Uterus (tissue), 4 donors: ENCODE measurements around the gene PPP6R2. TPM values are rescaled to one million over a fixed set of nuclear protein-coding genes. Genes with fewer than 3 reads are reported as not detected.

Experiments
- DNase-seq, 2 donors: peaks; one replicate each; pipeline ENCODE4 v3.0.0-alpha.2; 2019 to 2020
- H3K27ac ChIP-seq, 2 donors: fragments of 200-600 bp; sonication (generic); 1 replicate in 1 of 2; 2 replicates in 1 of 2; pipeline ENCODE4 v1.5.1; 2016 to 2018
- H3K27me3 ChIP-seq, 2 donors: fragments of 200-600 bp; sonication (generic); one replicate each; pipeline ENCODE4 v1.5.1; 2018 to 2019; ENCODE audit warnings: control low read depth in 1 of 2
- H3K36me3 ChIP-seq, 2 donors: fragments of 200-600 bp; sonication (generic); one replicate each; pipeline ENCODE4 v1.5.1; 2019; ENCODE audit warnings: control low read depth in 1 of 2
- H3K4me1 ChIP-seq, 2 donors: fragments of 200-600 bp; sonication (generic); one replicate each; pipeline ENCODE4 v1.5.1; 2018 to 2019; ENCODE audit warnings: control low read depth in 1 of 2
- H3K4me3 ChIP-seq, 2 donors: fragments of 200-600 bp; sonication (generic); 1 replicate in 1 of 2; 2 replicates in 1 of 2; pipeline ENCODE4 v1.5.1; 2018 to 2019; ENCODE audit warnings: mild to moderate bottlenecking in 1 of 2
- H3K9me3 ChIP-seq, 2 donors: fragments of 200-600 bp; sonication (generic); one replicate each; pipeline ENCODE4 v1.5.1; 2019; ENCODE audit warnings: control low read depth in 1 of 2
- CTCF ChIP-seq, 4 experiments: fragments of 200-600 bp in 2 of 4; fragments of 450-650 bp in 2 of 4; sonication (generic) in 2 of 4; IDR thresholded peaks; one replicate each; pipeline ENCODE4 v1.5.1; 2016 to 2019; ENCODE audit warnings: antibody characterized with exemption in 4 of 4, mild to moderate bottlenecking in 2 of 4, moderate library complexity in 1 of 4
- POLR2A ChIP-seq, 2 donors: fragments of 450-650 bp; IDR thresholded peaks; one replicate each; pipeline ENCODE4 v1.6.1; 2016; ENCODE audit warnings: antibody characterized with exemption in 2 of 2, mild to moderate bottlenecking in 1 of 2, moderate library complexity in 1 of 2
- intact Hi-C: fragments of 100-400 bp; cut with DNase I; formaldehyde crosslinking; loops from one replicate; pipeline ENCODE4 v1.15.1; 2023; ENCODE audit warnings: low total_unique reads
- total RNA-seq, 4 donors: library from RNA; depleted of rRNA in 3 of 4; stranded (reverse); fragments of >200 nt in 3 of 4; gene quantifications; one replicate each; pipeline versions ENCODE4 v1.1.0 to v1.2.4, GENCODE V29; 2014 to 2023
- donor health status: DM: yes; HTN: yes; CAD: no.

The PPP6R2 gene
- total RNA-seq, 4 donors from 2014 or later: 42.4 to 73.1 (median 47.2) TPM

GRCh38 chr22:50481045-50481439 is 137.9 kb downstream of the PPP6R2 start:
- Histone ChIP-seq H3K36me3 (no peaks in the 10 kb centered on the region), H3K9me3 (no peaks in the 10 kb centered on the region), H3K27me3 (peaks cover 12 to 18% of the 10 kb centered on the region in 2 donors), H3K4me1 (no peaks in the 10 kb centered on the region), H3K27ac (no peak overlapping the region), H3K4me3 (peak overlapping the region in 1 of 2 donors; percentile 20)
- TF ChIP-seq CTCF (IDR thresholded peaks at IDR 0.05): no peak
- no peak for TF ChIP-seq POLR2A (IDR thresholded peaks at IDR 0.05)
- intact Hi-C loops: no loop called here
- no peak for DNase-seq

- Histone ChIP-seq H3K27me3 (peaks cover 12 to 18% of the 10 kb centered on the region in 2 donors), H3K36me3 (no peaks in the 10 kb centered on the region), H3K4me3 (peak within 1 kb of the TSS in 1 of 2 donors; percentile 20), H3K4me1 (no peaks in the 10 kb centered on the region), H3K27ac (no peak within 1 kb of the TSS), H3K9me3 (no peaks in the 10 kb centered on the region)
- no peak for DNase-seq
- TF ChIP-seq CTCF (IDR thresholded peaks at IDR 0.05) (no peak), POLR2A (IDR thresholded peaks at IDR 0.05) (no peak)
- intact Hi-C loops: no loop called here
Measured at GRCh38 chr22:50481440-50482106, 138.4 kb downstream of the PPP6R2 start, which contains the start of gene ADM2. TSS of gene ADM2 (plus strand) at chr22:50481543. CDS start at chr22:50481848, 305 bp downstream.

- Histone ChIP-seq H3K27ac (no peak overlapping the region), H3K4me3 (no peak overlapping the region)
- no peak for DNase-seq
Measured at GRCh38 chr22:50482107-50483074, 139.3 kb downstream of the PPP6R2 start.

GRCh38 chr22:50483106-50483505 is 140.0 kb downstream of the PPP6R2 start:
- Histone ChIP-seq H3K27me3 (peaks cover 12 to 18% of the 10 kb centered on the region in 2 donors), H3K4me1 (no peaks in the 10 kb centered on the region), H3K27ac (no peak overlapping the region), H3K4me3 (no peak overlapping the region), H3K36me3 (no peaks in the 10 kb centered on the region), H3K9me3 (no peaks in the 10 kb centered on the region)
- intact Hi-C loops: no loop called here
- no peak for DNase-seq
- TF ChIP-seq CTCF (IDR thresholded peaks at IDR 0.05): no peak
- TF ChIP-seq POLR2A (IDR thresholded peaks at IDR 0.05): no peak

More at GRCh38 chr22:50482107-50483074, 139.3 kb downstream of the PPP6R2 start:
- H3K27me3 ChIP-seq: peaks cover 12 to 18% of the 10 kb centered on the region in 2 donors
- H3K4me1 ChIP-seq: no peaks in the 10 kb centered on the region
- TF ChIP-seq POLR2A (IDR thresholded peaks at IDR 0.05) (no peak), CTCF (IDR thresholded peaks at IDR 0.05) (no peak)
- H3K9me3 ChIP-seq: no peaks in the 10 kb centered on the region
- no peaks in the 10 kb centered on the region for H3K36me3 ChIP-seq
- intact Hi-C loops: no loop called here
